ENCODE data around the gene TRPV3.
A peak's percentile ranks its signal among the peaks of the same experiment; 100 is the strongest.

TRPV3 gene

DNA sequence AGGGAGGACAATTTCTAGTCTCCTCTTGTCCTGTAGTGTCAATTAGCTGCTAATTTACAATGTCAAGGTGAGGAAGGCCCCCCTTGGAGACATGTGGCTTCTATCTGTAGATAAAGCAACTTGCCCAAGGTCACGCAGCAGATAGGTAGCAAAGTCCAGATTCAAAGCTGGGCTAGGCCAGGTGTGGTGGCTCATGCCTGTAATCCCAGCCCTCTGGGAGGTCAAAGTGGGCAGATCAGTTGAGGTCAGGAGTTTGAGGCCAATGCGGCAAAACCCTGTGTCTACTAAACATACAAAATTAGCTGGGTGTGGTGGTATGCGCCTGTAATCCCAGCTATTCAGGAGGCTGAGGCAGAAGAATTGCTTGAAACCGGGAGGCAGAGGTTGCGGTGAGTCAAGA, 11.1 kb downstream of the TRPV3 start:
- no peak for DNase-seq (ENCODE audit: low spot score)

DNA sequence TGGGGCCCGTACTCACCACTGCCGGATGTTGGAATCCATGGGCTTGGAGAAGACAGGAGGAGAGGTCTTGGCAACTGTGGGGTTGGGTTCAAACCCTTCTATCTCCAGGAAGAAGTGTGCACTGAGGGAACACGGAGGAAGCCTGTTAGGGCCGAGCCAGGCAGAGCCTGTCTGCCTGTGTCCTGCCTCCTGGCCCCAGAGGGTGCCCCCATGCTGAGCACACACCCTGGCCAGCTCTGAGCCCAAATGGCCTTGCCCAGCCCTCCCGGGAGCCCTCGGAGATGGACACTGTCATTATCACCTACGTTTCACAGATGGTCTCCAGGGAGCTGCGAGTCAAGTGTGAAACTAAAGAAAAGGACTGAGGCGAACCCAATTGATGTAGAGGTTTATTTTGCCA, 12.5 kb downstream of the TRPV3 start:
- no peak for DNase-seq (ENCODE audit: low spot score)

DNA sequence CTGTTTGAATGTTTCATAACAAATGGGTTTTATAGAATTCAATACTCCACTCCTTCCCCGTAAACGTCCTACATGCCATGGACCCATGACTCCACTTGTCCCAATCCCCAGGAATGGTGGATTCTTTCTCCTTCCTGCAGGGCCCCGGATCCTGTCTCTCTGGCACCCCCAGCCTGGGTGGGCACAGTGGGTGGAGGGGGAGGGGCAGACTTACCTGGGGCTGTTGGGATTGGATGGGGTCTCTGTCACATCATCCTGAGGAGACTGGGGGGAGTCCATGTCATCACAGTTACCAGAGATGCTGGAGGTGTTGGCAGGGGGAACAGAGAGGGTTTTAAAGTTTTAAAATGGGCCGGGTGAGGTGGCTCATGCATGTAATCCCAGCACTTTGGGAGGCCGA, 13.2 kb downstream of the TRPV3 start:
- no peak for DNase-seq (ENCODE audit: low spot score)

DNA sequence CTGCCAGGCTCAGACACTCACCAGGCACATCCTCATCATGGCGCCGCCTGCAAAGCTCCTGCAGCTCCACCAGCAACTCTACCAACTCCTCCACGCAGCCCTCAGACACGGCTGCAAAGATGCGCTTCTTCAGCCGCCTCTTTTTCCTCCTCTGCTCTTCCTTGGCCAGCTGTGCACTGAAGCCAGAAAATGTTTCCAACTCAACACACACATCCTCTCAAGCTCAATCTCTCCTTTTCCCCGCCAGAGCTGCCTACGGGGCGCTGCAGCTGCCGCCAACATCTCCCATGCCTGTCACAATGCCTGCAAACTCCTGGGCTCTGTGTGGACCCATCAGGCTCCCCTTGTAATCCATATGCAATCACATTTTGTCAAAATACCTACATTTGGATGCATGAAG, 14.2 kb downstream of the TRPV3 start:
- DNase-seq (ENCODE audit: low spot score), result no peak

DNA sequence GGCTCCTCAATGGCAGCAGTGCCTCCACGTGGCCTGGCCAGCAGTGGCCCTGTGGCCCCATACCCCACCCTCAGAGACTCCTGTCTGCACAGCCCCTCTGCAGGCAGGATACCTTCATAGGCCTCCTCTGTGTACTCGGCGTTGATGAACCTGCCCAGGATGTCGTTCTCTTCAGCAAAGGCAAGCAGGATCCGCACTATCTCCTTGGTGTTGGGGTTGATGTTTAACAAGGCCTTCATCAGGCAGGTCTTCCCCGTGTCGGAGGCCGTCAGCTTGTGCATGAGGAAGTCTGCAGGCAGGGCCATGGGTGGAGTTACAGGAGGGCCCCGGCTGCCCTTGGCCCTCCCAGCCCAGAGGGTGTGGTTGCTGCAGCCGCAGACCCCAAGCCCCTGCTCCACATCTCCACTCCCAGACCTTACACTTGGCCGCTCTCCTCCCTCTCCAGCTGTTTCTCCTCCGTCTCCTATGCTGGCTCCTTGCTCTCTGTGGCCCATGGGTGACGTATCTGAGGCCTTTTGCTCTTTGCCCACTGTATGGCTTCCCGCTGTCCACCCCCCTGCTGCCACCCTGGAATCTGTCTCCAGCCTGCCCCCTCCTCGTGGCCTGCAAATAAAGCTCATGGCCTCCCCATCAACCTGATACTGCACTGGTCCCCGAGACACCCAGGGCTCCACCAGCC, 15.1 kb downstream of the TRPV3 start:
- DNase-seq (ENCODE audit: low spot score), result no peak

DNA sequence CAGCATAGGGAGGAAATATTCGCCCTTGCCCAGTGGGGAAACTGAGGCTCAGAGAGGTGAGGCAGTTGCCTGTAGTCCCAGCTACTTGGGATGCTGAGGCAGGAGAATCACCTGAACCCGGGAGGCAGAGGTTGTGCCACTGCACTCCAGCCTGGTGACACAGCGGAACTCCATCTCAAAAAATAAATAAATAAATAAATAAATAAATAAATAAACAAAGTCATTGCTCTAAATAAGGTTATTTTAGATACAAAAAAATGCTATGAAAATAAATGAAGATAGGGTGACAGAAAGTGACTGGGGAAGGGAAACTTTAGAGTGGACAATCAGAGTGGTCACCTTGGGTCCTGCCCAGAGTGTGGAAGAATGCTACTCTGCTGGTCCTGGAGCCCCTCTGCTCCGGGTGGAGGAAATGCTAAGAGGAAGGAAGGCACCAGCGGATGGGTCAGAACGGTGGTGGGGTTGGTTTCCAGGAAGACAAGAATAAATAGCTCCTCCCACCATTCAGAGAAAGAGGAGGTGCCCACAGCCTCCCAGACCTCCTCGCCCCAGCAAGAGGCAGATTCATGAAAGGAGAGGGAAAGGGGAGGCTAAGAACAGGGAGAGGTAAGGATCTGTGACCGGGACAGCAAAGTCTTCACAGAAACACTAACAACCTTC, 17.6 kb downstream of the TRPV3 start:
- DNase-seq (ENCODE audit: low spot score), result no peak

DNA sequence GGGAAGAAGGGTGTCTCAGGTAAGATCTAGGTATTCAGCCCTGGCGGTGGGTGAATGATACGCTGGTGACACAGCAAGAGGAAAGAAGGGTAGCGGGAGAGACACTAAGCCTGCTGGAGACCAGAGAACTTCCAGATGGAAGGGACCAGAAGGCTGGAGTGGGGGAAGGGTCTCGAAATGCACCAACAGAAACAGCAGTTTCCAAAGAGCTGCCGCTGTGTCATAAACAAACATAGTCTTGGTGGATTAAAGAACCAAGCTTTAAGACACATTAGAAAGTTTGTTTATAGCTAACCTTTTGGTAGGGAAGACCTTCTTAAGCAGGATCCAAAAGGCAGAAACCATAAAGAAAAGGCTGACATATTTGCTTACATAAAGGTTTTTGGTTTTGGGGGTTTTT, 20.9 kb downstream of the TRPV3 start:
- DNase-seq (ENCODE audit: low spot score), result no peak

DNA sequence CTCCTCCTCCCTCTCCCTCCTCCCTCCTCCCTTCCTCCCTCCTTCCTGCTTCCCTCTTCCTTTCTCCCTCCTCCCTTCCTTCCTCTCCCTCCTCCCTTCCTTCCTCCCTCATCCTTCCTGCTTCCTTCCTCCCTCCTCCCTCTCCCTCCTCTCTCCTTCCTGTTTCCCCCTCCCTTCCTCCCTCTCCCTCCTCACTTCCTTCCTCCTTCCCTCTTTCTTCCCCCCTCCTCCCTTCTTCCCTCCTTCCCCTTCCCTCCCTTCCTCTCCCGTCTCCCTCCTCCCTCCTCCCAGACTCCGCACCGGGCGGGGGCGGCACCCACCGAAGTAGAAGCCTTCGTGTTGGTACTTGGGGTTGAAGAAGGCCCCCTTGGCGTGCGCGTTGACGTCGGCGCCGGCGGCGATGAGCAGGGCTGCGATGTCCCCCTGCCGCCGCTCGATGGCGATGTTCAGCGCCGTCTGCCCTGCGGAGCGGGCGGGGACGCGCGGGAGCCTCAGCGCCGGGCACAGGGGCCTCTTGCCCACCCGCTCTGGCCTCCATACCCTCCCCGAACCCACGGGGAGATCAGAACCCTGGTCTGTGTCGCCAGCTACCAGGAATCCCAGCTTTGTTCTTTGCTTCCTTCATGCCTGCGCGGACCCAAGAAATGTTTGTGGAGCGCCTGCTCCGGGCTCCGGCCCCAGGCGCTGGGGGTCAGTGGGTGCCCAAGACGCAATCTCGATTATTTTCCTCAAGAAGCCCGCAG, 22.2 kb downstream of the TRPV3 start:
- DNase-seq (ENCODE audit: low spot score), result peak; percentile 95

DNA sequence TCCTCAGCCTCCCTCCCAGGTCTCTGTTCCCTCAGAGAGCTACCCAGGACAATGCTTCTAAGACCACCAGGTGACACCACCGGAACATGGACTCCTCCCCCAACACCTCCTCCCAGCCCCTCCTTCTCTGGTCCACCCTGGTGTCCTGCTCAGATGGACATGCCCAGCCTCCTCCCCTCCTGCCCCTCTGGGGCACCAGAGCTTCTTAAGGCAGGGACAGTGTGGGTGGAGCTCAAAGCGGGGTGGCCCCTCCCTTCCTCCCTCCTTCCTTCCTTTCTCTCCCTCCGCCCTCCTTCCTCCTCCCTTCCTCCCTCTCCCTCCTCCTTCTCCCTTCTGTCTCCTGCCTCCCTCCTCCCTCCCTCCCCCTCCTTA, 22.7 kb downstream of the TRPV3 start:
- peak; percentile 77 for DNase-seq (ENCODE audit: low spot score)

DNA sequence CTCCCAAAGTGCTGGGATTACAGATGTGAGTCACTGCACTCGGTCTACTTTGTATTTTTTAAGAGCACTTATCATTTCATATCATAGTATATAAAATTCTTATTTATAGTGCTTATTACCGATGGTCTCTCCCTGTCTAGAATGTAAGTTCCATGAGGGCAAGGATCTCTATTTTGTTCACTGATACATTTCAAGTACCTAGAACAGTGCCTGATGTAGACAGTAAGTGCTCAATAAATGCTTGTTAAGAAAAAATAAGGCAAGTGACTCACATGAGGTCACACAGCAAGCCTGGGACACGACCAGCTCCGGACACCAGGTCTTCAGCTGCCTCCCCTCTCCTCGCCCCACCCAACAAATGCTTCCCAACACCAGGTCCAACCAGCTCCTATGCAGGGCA, 23.9 kb downstream of the TRPV3 start:
- DNase-seq (ENCODE audit: low spot score), result no peak

DNA sequence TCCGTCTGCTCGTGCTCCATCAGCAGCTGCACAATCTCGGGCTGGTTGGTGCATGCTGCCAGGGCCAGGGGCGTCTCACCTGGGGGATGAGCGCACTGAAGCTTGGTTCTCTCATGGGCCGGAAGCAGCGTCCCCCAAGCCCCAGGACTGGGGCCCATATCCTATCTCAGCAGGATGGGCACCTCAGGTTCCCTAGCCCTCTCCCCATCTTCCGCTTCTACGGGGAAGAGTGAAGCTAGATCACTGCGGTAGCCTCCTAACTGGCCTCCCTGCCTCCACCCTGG, 24.8 kb downstream of the TRPV3 start:
- DNase-seq (ENCODE audit: low spot score), result no peak

DNA sequence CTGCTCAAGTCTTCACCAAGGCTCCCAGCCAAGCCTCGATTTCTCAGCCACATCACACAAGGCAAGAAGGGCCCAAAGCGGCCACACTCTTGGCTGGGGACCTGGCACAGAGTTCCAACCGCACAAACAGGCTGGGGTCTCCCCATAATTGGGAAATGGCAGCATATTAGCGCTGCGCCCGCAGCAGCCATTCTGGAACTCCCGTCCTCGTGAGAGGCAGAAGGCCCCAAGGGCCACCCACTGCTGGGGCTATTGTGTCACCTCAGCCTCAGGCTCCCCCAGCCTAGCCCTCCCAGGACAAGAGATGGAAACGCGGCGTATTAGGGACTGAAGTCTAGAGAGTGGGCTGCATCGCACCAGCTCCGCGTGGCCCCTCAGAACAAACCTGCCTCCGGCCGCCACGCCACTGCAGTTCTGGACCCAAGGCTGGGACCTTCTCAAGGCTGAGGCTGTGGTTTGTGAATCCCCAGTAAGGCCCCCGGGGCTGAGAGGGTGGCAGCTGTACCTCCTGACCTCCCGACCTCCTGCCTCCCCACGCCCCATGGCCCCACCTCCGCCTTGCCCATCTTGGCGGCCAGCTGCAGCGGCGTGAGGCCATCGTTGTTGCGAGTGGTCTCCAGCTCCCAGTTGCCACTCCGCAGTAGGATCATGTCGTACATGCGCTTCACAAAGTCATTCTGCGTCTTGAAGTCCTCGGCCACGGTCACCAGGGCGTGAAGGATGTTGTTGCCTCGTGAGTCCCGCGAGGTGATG, 25.3 kb downstream of the TRPV3 start:
- no peak for DNase-seq (ENCODE audit: low spot score)

DNA sequence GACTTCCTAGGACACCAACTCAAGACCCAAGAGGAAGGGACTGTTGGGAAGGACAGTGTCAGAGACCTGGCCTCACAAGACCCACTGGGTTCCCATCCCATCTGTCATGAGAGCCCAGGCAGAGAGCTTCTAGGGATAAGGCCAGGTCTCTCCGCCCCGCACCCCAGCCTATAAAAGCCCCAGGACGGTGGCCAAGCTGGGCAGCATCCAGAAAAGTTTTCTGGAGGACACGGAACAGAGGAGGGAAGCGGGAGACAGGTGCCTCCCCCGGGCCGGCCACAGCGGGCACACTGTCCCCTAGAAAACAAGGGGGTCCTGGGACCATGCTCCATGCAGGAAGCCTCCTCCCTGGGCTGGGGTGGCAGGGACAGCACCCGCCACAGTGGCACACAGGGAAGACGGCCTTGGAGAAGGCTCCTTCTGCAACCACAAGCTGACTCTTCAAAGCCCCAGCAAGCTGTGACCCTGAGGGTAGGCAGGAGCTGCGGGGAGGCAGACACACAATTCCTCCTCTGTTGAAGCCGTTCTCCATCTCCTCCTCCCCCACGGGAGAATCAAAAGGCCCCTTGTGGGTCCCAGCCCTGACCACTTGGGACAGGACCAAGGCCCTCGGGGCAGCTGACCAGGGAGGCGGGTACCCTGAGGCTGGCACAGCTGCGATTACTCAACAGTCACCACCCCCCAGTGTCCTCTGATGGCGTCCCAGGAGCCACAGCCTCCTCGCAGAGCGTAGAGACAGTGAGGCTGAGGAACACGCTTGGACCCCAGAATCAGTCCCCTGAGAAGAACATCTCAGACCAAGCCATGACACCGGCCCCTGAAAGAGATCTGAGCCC, 26.1 kb downstream of the TRPV3 start:
- DNase-seq (ENCODE audit: low spot score), result peak; percentile 6

DNA sequence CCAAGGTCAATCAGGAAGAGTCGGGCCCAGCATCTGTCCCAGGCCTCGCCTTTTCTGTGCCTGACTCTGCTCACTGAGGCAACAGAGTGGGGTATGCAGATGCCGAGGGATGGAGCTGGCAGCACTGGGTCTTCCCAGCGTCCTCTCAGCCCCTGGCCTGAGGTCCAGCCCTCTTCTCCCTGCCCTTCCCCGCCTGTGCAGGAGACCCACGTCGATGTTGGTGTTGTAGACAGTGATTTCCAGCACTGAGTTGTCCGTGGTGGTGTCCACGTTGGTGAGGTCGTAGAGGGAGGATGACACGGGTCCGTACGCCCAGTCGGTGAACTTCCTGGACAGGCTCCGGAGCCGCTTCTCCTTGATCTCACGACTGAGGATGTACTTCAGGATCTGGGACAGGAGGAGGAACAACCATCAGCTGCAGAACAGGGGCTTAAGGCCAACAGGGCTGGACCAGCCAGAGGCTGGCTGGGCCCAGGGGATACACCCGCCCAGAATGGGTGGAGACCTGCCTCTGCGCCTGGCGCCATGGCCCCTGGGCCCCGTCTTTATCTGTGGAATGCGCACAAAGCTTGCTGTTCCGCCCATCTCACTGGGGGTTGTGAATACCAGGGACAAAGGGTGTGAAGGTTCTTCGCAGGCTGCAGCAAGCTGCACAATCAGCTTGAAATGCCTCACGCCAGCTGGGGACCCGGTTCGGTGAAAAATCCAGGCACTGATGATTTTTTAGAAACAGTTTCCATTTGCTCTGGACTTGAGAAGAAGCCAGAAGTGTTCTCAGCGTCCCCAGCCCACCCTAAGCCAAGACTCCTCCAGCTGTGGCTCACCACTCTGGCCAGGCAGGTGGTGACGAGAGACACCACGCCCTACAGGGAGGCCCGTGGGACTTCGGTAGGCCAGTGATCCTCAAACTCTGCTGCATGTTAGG, 27.5 kb downstream of the TRPV3 start:
- DNase-seq (ENCODE audit: low spot score), result peak; percentile 88

DNA sequence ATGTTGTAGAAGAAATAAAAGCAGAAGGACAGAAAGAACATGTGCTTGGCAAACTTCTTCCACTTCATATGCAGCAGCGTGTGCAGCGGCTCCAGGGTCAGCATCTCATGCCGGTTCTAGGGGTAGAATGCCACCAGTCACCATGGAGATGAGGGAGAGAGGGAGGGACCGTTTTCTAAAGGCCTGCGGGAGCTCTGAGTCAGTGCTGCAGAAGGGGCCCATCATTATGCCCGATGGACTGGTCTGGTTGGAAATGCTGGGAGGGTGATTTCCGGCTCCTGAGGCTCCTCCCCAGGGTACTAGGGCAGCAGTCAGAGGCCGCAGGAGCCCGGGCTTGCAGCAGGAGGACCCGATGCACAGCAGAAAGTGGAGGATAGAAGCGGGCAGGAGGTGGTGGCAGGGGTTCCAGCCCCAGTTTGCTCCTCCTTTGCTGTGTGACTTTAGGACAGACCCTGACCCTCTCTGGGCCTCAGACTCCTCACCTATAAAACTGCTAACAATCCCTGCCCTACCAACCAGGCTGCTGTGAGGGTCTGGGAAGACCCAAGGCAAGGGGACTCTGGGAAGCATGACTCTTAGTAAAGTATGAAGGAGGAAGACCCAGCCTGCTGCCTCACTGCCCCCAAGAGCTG, 28.6 kb downstream of the TRPV3 start:
- no peak for DNase-seq (ENCODE audit: low spot score)

DNA sequence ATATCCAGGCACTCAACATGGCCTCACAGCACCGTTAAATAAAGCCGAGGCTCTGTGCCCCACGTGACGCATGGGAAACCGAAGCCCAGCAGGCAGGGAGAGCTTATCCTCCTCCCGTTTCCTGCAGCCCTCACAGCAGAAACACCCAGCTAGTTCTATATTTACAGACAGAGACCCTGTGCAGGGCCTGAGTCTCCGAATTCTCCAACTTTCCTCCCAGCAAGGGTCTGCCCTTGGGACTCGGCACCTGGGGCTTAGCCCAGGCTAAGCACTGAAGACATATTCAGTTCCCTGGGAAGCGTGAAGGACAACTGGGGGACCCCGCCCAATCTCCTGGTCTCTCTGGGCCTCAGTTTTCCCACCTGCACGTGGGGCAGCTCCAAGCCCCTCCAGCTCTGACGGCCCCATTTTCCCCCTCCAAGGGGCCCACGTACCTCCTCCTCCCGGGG, 29.2 kb downstream of the TRPV3 start:
- DNase-seq (ENCODE audit: low spot score), result no peak

DNA sequence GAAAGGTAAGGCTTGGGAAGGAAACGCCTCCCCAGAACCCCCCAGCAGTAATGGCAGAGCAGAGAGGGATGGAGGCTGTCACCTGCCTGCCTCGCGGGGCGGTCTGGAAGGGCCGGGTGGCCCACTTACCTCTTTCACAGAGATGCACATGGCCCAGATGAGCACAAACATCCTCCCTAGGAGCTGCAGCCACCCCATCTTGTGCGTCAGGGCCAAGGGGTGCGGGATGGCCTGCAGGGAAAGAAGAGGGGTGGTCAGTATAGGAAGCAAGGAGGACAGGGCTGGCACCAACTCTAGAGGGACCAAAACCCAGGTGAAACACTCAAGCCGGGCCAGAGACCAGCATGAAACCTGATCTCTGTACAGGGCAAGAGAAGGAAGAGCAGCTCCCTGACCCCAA, 29.7 kb downstream of the TRPV3 start:
- no peak for DNase-seq (ENCODE audit: low spot score)

DNA sequence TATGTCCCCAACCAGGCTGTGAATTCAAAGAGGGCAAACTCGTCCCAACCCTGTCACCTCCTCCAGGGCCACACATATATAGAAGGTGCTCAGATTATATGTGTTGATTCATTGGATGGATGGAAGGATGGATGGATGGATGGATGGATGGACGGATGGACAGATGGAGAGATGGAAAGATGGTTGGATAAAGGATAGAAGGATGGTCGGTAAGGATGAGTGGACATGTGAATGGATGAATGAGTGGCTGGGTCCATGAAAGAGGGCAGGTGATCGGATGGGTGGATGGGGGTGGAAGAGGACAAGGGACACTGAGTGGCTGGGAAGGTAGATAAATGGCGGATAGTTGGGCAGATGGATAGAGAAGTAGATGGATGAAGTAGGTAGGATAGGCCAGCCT, 30.1 kb downstream of the TRPV3 start:
- DNase-seq (ENCODE audit: low spot score), result no peak

DNA sequence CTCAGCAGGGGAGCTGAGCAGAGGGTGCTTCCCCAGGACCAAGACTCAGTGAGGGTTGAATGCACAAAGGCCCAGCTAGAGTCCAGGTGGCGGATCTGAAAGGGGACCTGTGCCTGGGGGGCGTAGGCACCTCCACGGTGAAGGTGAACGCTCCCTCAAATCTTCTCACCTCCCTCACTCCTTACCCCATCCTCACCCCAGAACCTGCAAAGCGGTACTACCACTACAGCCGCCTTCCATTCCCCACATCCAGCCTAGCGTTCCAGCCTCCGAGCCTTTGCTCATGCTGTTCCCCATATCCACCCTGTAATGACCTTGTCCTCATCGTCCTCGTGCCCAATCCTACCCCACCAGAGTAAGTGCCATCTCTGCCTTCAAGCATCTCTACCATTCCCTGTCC, 30.6 kb downstream of the TRPV3 start:
- DNase-seq (ENCODE audit: low spot score), result no peak

DNA sequence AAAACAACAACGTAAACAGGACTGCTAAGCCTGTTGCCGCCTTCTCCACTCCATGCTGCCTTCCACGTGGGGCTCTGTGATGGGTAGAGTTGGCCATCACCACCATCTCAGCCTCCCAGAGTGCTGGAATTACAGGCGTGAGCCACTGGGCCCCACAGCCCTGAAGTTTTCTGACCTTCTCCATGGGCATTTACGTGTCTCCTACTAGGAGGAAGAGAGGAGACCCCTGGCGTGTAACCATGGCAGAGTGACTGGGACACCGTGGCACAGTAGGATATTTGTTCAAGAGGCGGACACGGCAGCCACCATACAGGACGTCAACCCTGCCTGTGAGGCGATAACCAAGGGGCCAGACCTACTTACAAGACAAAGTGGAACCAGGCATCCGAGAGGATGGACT, 31.1 kb downstream of the TRPV3 start:
- no peak for DNase-seq (ENCODE audit: low spot score)

Measured in AG20443 (cell line).